Stomach smooth muscle (tissue), 2 donors: ENCODE results near the gene IMPG2.

ENCODE experiments used
- H3K27ac ChIP-seq: one replicate; pipeline ENCODE4 v1.7.0; 2013; ENCODE audit warnings: mild to moderate bottlenecking, low read length, inconsistent platforms
- H3K27me3 ChIP-seq, 2 donors: one replicate each; pipeline ENCODE4 v1.7.0; 2013; ENCODE audit warnings: low read length in 2 of 2; ENCODE audit not compliant: insufficient read depth in 2 of 2, control insufficient read depth in 1 of 2
- H3K36me3 ChIP-seq, 2 donors: one replicate each; pipeline ENCODE4 v1.7.0; 2013; ENCODE audit warnings: low read length in 2 of 2; ENCODE audit not compliant: control insufficient read depth in 2 of 2, insufficient read depth in 2 of 2
- H3K4me1 ChIP-seq: one replicate; pipeline ENCODE4 v1.7.0; 2013; ENCODE audit warnings: low read length; ENCODE audit not compliant: control insufficient read depth, insufficient read depth
- H3K4me3 ChIP-seq, 2 donors: one replicate each; pipeline ENCODE4 v1.7.0; 2013; ENCODE audit warnings: low read length in 2 of 2
- H3K9ac ChIP-seq, 2 donors: one replicate each; pipeline ENCODE4 v1.7.0; 2013; ENCODE audit warnings: low read length in 2 of 2, mild to moderate bottlenecking in 1 of 2
- H3K9me3 ChIP-seq, 2 donors: one replicate each; pipeline ENCODE4 v1.7.0; 2013; ENCODE audit warnings: low read length in 2 of 2; ENCODE audit not compliant: control insufficient read depth in 2 of 2
- donor health status: healthy.
- donor health status: Pancreatic carcinoma.

IMPG2 gene

DNA sequence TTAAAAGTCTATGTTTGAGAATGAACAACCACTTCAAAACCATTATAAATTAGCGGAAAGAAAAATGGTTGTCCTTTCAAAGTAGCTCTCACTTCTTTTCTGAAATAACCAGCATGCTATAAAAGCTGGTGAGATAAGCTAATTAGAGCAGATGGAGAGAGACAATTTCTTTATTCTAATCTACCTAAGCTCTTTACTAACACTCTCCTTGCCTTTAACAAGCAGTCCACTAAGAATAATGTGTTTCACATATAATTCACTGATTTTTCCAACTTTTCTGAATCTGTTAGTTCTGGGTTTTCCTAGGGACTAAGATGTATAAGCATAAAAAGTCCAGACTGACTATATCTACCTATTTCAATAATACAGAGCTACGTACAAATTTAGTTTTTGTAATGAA lies at the start of gene IMPG2:
IMPG2 (minus strand) TSS at position 101 of the 400 bp plus-strand sequence. CDS start 203 bp downstream, outside the sequence.
- H3K36me3 ChIP-seq, result no peaks in the 10 kb centered on the region
- no peaks in the 10 kb centered on the region for H3K27me3 ChIP-seq
- H3K27ac ChIP-seq, result no peak within 1 kb of the TSS
- H3K4me1 ChIP-seq, result no peaks in the 10 kb centered on the region
- no peak within 1 kb of the TSS for H3K9ac ChIP-seq
- H3K4me3 ChIP-seq, result peak within 1 kb of the TSS in 1 of 2 donors; percentile 31
- H3K9me3 ChIP-seq, result no peaks in the 10 kb centered on the region

DNA sequence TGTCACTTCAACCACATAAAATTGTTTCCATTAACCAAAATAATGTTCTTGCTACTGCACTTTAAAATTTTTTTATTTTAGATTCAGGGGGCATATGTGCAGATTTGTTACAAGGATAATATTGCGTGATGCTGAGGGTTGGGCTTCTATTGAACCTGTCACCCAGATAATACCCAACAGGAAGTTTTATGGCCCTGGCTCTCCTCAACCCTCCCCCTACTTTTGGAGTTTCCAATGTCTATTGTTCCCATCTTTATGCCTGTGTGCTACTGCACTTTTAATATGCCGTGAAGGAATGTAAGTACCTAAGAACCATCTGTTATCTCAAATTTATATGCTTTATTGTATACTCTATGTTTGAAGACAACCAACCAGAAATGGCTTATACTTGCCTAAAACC lies 42.0 kb upstream of the IMPG2 start:
- Histone ChIP-seq H3K4me1 (no peaks in the 10 kb centered on the region), H3K4me3 (no peak overlapping the region), H3K27me3 (no peaks in the 10 kb centered on the region), H3K9ac (no peak overlapping the region), H3K36me3 (peaks cover 0 to 3% of the 10 kb centered on the region in 2 donors), H3K9me3 (no peaks in the 10 kb centered on the region), H3K27ac (no peak overlapping the region)

DNA sequence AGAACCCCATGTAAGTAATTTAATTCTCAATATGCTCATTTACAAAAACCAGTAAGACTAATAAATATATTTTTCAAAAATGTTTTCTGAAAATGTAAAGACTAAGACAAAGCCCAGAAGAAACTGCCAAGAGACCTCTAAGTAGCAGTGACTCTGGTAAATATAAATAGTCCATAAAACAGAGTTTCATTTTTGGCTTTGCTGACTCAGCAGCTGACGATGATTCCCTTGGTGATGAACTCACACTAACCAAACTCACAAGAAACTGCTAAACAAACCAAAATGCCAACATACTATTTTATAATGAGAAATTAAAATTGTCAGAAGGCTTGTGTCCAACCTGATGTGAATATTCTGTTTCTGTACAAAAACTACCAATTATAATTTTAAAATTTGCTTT lies 31.5 kb upstream of the IMPG2 start:
- H3K9ac ChIP-seq, result no peak overlapping the region
- H3K4me1 ChIP-seq, result no peaks in the 10 kb centered on the region

DNA sequence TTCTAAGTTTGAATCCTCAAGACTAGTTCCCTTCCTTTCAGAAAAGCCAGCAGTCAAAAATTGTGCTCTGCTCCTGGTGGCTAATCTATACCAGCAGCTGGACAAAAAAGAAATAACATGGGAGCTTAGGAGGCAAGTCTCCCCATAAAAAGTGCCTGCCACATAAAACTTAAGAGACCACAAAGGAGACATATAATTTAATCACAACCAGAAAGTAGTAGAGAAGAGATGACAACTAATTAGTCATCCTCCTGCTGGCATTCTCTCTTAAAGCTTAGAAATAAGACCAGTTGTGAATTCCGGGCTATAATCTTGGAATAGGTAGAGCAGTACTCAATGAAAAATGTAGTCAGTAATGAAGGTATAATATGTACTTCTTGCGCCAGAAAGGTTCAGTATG lies 20.2 kb upstream of the IMPG2 start:
- no peaks in the 10 kb centered on the region for H3K4me1 ChIP-seq
- H3K9ac ChIP-seq, result no peak overlapping the region
- H3K36me3 ChIP-seq, result peaks cover 13 to 15% of the 10 kb centered on the region in 2 donors
- H3K4me3 ChIP-seq, result no peak overlapping the region
- H3K27ac ChIP-seq, result no peak overlapping the region
- H3K27me3 ChIP-seq, result no peaks in the 10 kb centered on the region
- no peaks in the 10 kb centered on the region for H3K9me3 ChIP-seq

More for the DNA sequence above, 31.5 kb upstream of the IMPG2 start:
- Histone ChIP-seq H3K9me3 (no peaks in the 10 kb centered on the region), H3K27ac (no peak overlapping the region), H3K27me3 (no peaks in the 10 kb centered on the region), H3K36me3 (peaks cover 0 to 5% of the 10 kb centered on the region in 2 donors), H3K4me3 (no peak overlapping the region)

DNA sequence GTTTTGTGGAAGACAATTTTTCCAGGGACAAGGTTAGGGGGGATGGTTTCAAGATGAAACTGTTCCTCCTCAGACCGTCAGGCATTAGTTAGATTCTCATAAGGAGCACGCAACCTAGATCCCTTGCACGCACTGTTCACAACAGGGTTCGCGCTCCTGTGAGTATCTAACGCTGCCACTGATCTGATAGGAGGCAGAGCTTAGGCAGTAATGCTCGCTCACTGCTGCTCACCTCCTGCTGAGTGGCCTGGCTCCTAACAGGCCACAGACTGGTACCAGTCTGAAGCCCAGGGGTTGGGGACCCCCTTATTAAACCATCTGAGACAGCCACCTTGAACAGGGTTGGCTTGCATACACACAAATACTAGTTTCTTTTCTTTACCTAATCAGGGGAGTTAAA lies 13.5 kb upstream of the IMPG2 start:
- Histone ChIP-seq H3K36me3 (peaks cover 8 to 15% of the 10 kb centered on the region in 2 donors), H3K27me3 (no peaks in the 10 kb centered on the region), H3K9me3 (no peaks in the 10 kb centered on the region), H3K9ac (no peak overlapping the region), H3K27ac (no peak overlapping the region), H3K4me3 (no peak overlapping the region), H3K4me1 (no peaks in the 10 kb centered on the region)

DNA sequence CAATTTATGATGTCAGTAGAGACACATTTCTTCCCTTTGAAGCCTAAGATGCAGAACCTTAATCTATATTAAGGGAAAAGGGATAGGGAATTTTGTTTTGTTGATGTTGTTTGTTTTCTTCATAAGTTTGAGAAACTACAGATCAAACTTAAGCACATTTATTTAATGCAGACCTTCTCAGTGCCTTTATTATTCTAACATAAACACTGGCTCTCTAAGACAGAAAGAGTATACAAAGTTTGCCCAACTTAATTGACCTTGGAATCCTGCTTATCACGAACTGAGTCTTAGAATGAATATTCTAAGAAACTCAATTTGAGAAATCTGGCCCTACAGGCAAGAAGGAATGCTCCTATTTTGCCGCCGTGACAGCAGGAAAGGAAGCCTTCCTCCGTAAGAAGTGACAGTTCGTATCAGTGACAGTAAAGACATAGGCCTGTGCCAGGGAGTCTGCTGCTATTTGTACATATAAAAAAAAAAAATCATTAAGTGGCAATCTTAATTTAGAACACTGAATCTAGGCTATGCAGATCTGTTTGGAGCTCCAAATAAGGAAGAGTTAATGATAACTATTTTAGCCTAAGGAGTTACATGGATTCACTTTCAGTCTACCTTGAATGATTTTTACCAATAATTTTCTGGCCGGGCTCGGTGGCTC lies 8.8 kb upstream of the IMPG2 start:
- Histone ChIP-seq H3K9ac (no peak overlapping the region), H3K9me3 (no peaks in the 10 kb centered on the region), H3K36me3 (peaks cover 4 to 5% of the 10 kb centered on the region in 2 donors), H3K4me1 (no peaks in the 10 kb centered on the region), H3K27me3 (no peaks in the 10 kb centered on the region), H3K4me3 (no peak overlapping the region), H3K27ac (no peak overlapping the region)

DNA sequence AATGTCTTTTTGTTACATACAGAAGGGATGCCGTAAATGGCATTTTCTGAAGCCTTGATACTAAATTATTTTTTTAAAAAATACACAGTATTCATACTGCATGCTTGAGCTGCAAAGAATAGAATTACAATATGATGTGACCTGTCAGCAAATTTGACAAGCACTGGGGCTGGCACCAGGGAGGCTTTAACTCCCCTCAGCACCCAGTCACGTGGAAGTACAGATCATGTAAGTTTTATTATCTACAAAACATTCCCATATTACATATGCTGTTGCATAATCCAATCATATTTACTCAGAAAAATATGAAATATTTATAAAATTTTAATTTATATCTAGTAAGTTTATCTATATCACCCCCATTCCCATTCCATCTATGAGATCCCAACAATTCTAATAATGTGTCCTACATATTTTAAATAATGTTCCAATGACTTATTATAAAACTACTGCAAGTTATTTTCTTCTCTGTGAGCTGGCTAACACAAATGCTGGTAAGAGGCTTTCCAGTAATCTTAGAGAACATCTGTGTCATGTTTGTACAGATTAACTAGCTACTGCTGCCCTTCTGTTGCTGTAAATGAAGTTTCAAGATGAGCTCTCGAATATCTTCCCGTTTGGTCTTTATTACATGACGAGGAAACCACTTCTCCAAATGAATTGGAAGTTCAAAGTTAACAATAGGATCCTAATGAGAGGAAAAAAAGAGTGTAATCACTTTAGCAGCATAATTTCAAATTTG lies 5.2 kb upstream of the IMPG2 start:
- Histone ChIP-seq H3K4me1 (no peaks in the 10 kb centered on the region), H3K27me3 (no peaks in the 10 kb centered on the region), H3K9me3 (no peaks in the 10 kb centered on the region), H3K27ac (no peak overlapping the region), H3K36me3 (peaks cover 4 to 5% of the 10 kb centered on the region in 2 donors), H3K9ac (no peak overlapping the region), H3K4me3 (no peak overlapping the region)

DNA sequence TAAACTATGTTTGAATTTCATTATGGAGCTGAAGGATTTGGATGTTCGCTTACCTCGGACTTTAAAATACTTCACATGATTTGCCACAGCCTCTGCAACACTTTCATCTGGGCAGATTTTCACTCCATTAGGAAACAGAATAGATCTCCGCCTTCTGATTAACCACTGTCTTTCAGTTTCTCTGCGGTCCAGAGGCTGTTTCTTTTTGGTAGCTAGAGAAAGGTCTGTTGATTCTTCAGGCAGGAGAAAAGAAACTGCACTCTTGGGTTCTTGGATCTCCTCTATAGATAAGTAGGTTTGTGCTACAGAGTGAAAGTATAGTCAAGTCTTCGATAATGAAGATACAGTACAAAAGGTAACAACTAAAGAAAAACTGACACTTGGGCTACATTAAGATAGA lies 844 bp downstream of the IMPG2 start:
- Histone ChIP-seq H3K9me3 (no peaks in the 10 kb centered on the region), H3K27ac (no peak overlapping the region), H3K27me3 (no peaks in the 10 kb centered on the region), H3K9ac (no peak overlapping the region), H3K4me3 (peak overlapping the region in 1 of 2 donors; percentile 31), H3K4me1 (no peaks in the 10 kb centered on the region), H3K36me3 (no peaks in the 10 kb centered on the region)

DNA sequence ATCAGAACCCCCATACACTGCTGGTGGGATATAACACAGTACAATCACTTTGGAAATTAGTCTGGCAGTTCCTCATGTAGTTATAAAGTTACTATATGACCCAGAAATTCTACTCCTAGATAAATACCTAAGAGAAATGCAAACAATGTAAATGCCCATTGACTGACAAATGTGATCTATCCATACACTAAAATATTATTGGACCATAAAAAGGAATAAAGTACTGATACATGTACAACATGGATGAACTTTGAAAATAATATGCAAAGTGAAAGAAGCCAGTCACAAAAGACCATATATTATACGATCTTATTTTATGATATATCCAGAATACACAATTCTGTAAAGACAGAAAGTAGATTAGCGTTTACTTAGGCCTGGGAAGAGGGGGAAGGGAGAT lies 7.8 kb downstream of the IMPG2 start:
- no peak overlapping the region for H3K27ac ChIP-seq
- H3K4me1 ChIP-seq, result no peaks in the 10 kb centered on the region
- H3K4me3 ChIP-seq, result no peak overlapping the region
- H3K27me3 ChIP-seq, result no peaks in the 10 kb centered on the region
- no peaks in the 10 kb centered on the region for H3K36me3 ChIP-seq
- H3K9ac ChIP-seq, result no peak overlapping the region
- H3K9me3 ChIP-seq, result no peaks in the 10 kb centered on the region

DNA sequence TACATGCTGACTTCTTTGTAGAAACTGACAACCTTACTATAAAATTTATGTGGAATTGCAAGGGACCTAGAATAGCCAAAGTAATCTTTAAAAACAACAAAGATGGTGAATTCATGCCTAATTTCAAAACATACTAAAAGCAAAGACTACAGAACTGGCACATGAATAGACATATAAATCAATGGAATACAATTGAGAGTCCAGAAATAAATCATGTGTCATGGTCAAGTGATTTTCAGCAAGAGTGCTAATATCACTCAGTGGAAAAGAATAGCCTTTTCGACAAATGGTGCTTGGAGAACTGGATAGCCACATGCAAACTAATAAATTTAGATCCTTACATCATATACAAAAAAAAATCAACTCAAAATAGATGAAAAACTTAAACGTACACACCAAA lies 8.7 kb downstream of the IMPG2 start:
- H3K36me3 ChIP-seq, result no peaks in the 10 kb centered on the region
- no peaks in the 10 kb centered on the region for H3K4me1 ChIP-seq
- H3K9ac ChIP-seq, result no peak overlapping the region
- no peak overlapping the region for H3K27ac ChIP-seq
- no peaks in the 10 kb centered on the region for H3K9me3 ChIP-seq
- no peaks in the 10 kb centered on the region for H3K27me3 ChIP-seq
- H3K4me3 ChIP-seq, result no peak overlapping the region

DNA sequence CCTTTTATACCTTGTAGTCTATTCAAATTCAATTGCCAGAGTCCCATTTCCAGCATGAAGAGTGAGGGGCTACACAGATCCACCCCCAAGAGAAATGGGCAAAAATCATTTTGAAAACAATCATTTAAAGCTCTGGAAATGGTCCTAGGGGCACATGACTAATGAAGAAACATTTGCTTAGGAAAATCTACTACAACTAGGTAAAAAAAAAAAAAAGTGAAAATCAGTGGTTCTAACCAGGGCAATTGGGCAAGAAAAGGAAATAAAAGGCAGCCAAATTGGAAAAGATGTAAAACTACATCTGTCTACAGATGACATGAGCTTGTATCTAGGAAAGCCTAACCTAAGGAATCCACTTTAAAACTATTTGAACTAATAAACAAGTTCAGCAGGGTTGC lies 9.4 kb downstream of the IMPG2 start:
- no peaks in the 10 kb centered on the region for H3K4me1 ChIP-seq
- H3K9ac ChIP-seq, result no peak overlapping the region
- no peaks in the 10 kb centered on the region for H3K9me3 ChIP-seq
- H3K27me3 ChIP-seq, result no peaks in the 10 kb centered on the region
- H3K36me3 ChIP-seq, result no peaks in the 10 kb centered on the region
- H3K27ac ChIP-seq, result no peak overlapping the region
- H3K4me3 ChIP-seq, result peak overlapping the region in 1 of 2 donors; percentile 9
